Anterior cingulate cortex (tissue), 58 donors: ENCODE data around the gene GPR89A.
"Not testable (repeated sequence)": the region's sequence is repeated elsewhere in the genome, so short reads cannot be mapped to it uniquely, and the experiment has no call there.

Experiments used
- DNase-seq, 58 donors: peaks; one replicate each; lab custom pipeline; 2025; lab: John Stamatoyannopoulos, UW

The GPR89A gene

GRCh38 chr1:145714524-145715111, 106.8 kb downstream of the GPR89A start:
- DNase-seq, result no peak

DNA sequence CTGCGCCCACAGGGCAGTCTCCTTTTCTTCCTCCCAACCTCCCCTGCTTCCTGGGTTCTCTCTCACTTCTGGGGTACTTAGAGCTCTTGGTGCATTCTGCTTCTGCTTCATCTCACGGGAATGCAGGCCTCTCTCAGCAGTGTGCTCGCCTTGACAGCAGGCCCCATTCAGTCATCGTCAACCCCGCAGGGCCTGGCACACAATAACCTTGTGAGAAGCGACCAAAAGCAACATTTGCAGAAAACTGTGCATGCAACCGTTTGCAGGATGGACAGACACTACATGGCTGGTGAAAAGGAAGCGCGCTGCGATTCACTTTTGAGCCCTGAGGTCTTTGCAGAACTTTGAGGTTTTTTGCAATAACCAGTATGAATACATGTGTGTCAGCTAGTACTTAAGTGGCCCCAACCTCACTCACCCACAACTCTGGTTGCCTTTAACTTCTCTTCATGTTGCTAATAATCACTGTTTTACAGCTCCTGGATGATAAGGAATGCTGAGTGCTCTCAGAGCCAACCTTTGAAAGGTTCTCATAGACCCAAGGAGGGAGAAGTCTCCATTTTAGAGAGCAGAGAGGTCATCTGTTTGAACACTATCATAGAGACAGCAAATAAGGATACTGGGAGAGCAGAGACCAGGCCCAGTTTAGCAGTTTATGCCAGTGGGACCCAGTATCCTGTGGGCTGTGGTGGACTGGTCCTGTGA, 109.0 kb downstream of the GPR89A start:
- no peak for DNase-seq

DNA sequence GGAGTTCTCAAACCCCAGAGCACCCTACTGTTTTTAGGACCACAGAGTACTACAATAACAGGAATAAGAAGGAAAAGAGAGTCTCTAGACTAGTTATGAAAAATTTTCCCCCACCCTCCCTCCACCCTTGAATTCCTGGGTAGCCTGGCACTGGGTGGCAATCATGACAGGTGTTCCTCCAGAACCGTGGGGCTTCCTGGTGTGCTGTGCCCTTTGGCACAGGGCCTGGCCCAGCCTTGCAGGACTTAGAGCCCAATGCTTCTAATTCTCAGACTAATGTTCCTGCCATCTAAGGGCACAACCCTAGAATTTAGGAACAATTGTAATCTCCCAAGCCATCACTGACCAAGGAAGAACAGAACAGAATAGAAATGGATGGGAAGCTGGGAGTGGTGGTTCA, 110.0 kb downstream of the GPR89A start:
- no peak for DNase-seq

DNA sequence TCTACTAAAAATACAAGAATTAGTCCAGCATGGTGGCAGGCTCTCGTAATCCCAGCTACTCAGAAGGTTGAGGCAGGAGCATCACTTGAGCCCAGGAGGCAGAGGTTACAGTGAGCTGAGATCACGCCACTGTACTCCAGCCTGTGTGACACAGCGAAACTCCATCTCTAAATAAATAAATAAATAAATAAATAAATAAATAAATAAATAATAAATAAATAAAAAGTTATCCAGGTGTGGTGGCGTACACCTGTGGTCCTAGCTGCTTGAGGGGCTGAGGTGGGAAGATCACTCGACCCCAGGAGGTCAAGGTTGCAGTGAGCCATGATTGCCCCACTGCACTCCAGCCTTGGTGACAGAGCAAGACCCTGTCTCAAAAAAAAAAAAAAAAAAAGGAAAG, 110.7 kb downstream of the GPR89A start:
- not testable (repeated sequence) for DNase-seq

DNA sequence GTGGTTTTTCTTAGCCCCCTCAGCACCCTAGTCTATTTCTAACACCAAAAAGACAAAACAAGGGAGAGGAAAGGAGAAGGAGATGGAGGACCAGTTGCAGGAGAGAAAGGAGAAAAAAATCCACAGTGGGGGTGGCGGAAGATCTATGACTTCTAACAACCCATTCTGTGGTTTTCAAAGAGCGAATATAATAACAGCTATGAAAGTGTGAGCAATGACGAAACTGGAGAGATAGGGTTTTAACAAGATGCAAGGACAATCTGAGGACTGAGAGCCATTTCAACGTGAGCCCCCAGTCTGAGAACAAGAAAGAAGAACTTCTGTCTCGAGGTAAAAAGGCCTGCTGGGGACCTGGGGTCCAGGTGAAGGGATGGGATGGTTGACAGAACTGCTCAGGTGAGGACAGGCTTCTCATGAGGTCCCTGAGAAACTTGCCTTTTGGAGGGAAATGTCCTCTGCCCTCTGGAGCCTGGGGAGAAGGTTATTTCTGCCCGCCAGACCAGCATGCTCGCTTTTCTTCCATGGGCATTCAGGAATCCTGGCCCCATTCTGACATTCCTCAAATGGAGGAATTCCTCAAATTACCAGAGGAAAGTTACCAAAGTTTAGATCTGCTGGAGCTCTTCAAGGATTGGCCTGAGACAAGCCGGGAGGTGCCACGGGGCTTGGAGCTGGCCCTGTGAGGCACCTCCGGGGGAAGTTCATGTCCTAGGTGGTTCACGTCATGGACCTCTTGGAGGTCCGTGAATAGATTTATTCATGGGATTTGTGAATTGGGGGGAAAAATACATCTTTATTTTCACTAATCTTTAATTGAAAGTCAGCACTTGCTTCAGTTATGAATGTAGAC, 111.7 kb downstream of the GPR89A start, which contains the start of gene CD160:
CD160 (plus strand) TSS at position 270 of the 850 bp plus-strand sequence. CDS start 8,829 bp downstream, outside the sequence.
- DNase-seq, result no peak
